H1 (cell line): ENCODE results near the gene TXK.

Experiments used
- JUND ChIP-seq: IDR thresholded peaks from 2 replicates; pipeline ENCODE4 v1.6.1; 2011; ENCODE audit warnings: mild to moderate bottlenecking, improper control_type of control experiment, low read length
- PHF8 ChIP-seq: fragments of 200-600 bp; sonication (generic); conservative IDR thresholded peaks from 2 replicates; pipeline ENCODE4 v1.7.1; 2012; ENCODE audit warnings: low read depth, mild to moderate bottlenecking, inconsistent platforms, low read length, moderate library complexity

DNA sequence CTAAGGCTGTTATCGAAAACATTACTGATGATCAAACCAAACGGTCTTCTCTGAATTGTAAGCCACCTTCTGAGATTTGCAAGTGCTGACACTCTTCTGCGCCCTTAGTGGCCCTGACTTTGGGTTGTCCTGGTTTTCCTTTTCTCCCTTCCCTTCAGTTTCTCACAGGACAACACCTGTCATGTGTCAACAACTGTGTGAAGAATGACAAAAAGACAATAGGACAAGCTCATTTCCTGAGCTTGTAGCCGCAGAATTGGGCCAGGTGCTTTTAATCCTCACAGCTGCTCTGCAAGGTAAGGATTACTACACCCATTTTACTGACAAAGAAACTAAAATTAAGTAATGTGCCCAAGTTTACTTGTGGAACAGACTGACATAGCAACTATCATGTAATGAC is 44.9 kb upstream of the TXK start:
- TF ChIP-seq JUND: no peak
- no peak for TF ChIP-seq PHF8
